GM18502 (cell line): ENCODE data around the gene GOLGA6L10.
"Not testable (repeated sequence)": the region's sequence is repeated elsewhere in the genome, so short reads cannot be mapped to it uniquely, and the experiment has no call there.

Source experiments
- ATAC-seq: cut with Tn5 transposase; IDR thresholded peaks from one replicate; pipeline ENCODE4 v1.9.1; 2021; ENCODE audit warnings: mild to moderate bottlenecking; ENCODE audit not compliant: unreplicated experiment, poor library complexity

GOLGA6L10 gene

GRCh38 chr15:82301296-82302016, 47.8 kb downstream of the GOLGA6L10 start:
- ATAC-seq = no peak

DNA sequence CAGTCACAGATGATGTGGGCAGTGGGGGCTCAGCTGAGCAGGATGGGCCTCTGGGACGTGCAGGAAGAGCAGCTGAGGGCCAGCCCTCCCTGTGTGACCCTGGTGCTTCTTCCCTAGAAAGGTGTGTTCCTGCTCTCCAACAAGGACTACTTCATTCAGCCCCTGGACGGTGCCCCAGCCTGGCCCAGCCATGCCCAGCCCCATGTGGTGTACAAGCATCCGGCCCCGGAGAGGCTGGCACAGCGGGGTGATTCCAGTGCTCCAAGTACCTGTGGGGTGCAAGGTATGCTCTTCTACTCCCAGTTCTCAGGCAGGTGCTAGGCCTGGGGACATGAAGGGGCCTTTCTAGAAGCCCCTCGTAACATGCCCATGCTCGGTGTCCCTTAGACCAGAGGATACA, 48.4 kb downstream of the GOLGA6L10 start:
- no peak for ATAC-seq

DNA sequence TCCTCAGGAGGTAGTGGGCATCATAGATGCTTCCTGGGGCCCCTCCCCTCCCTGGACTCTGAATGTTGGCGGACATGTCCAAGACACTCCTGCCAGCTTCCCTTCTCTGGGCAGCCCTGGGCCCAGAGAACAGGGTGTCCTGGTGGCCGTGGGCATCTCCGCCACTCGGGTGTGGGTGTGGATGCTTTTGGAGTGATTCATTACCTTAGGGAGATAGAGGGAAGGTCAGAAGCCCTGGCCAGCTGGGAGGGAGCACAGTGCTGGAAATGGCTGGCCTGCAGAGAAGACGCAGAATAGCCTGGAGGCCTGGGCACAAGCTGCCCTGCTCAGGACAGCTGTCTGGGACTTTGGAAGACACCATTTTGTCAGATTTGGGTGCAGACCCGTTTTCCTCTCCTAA, 48.9 kb downstream of the GOLGA6L10 start:
- ATAC-seq = not testable (repeated sequence)

DNA sequence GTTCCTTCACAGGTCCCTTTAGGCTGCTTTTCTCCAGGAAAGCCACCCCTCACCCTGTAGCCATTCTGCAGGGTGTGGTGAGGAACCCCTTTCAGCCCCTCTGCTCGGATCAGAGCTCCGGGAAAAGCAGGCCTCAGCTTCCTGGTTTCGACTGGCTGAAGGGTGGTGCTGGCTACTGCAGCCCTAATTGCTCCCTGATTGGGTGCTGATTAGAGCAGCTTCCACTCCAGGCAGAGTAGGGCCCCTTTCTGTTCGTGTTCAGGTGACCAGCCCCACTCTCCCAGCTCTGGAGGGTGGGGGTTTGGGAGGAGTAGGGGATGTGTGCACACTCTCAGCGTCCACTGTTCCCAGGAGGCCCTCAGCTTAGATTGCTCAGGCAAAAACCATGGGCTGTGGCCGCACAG, 49.8 kb downstream of the GOLGA6L10 start:
- not testable (repeated sequence) for ATAC-seq

DNA sequence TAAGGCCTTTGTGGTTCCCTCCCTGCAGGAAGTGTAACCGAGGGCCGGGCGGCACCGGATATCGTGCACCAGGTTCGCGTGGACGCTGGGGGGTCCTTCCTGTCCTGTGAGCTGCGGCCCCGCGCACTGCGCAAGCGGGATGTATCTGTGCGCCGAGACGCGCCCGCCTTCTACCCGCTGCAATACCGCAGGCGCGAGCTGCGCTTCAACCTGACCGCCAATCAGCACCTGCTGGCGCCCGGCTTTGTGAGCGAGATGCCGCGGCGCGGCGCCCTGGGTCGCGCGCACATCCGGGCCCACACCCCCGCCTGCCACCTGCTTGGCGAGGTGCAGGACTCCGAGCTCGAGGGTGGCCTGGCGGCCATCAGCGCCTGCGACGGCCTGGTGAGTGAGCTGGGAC, 50.8 kb downstream of the GOLGA6L10 start:
- ATAC-seq = no peak

DNA sequence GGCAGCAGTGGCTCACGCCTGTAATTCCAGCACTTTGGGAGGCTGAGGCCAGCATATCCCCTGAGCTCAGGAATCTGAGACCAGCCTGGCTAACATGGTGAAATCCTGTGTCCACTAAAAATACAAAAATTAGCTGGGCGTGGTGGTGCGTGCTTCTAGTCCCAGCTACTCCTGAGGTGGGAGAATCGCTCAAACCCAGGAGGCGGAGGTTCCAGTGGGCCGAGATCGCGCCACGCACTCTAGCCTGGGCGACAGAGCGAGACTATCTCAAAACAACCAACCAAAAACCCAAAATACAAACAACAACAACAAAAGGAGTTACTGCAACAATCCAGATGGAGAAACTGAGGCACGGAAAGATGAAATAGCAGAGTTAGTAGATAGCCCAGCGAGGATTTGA, 51.2 kb downstream of the GOLGA6L10 start:
- no peak for ATAC-seq

DNA sequence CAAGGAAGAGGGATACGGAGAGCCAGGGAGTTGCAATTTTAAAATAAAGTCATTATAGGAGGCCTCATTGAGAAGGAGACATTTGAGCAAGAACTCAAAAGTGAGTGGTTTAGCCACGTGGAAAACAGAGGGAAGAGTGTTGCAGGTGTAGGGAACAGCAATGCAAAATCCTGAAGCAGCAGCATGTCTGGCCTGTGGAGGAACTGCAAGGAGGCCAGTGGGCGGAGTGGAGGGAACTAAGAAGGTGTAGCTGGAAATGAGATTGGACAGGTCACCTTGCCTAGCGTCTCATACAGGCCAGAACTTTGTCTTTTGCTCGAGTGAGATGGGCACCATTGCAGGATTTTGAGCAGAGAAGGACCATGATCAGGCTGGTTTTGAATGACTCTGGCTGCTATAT, 51.7 kb downstream of the GOLGA6L10 start:
- ATAC-seq = no peak

GRCh38 chr15:82294061-82294690, 55.1 kb downstream of the GOLGA6L10 start:
- ATAC-seq = no peak

DNA sequence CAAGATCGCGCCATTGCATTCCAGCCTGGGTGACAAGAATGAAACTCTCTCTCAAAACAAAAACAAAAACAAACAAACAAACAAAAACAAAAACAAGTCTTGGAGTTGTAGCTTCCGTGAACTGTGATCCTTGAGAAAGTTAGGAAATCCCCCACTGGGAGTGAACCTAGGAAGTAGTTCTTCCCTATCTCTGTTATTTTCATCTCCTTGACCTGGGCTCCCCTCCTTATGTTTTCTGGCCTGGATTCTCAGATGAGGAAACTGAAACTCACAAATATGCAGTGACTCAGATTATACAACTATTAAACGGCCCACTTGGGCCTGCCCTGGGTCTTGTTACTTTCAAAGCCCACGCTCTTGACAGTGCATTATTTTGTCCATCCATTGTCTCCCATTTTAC, 57.0 kb downstream of the GOLGA6L10 start:
- ATAC-seq = no peak
